Liver (tissue), 9 donors: ENCODE results near the gene LRIG1. TPM values are rescaled to one million over a fixed set of nuclear protein-coding genes. Genes with fewer than 3 reads are reported as not detected.
A peak's percentile ranks its signal among the peaks of the same experiment; 100 is the strongest.

ENCODE experiments used
- DNase-seq: peaks from one replicate; pipeline ENCODE4 v3.0.0-alpha.2; 2017; ENCODE audit warnings: low spot score
- H3K27ac ChIP-seq, 2 donors: one replicate each; pipeline ENCODE4 v1.7.0; 2013; ENCODE audit warnings: inconsistent platforms in 2 of 2, low read length in 2 of 2, control low read depth in 1 of 2, low read depth in 1 of 2, mild to moderate bottlenecking in 1 of 2
- H3K27me3 ChIP-seq, 4 donors: one replicate each; pipeline versions ENCODE4 v1.6.1 to v1.7.0; 2013; ENCODE audit warnings: low read length in 3 of 4, inconsistent platforms in 1 of 4, mild to moderate bottlenecking in 1 of 4, moderate library complexity in 1 of 4; ENCODE audit not compliant: control insufficient read depth in 4 of 4, insufficient read depth in 4 of 4
- H3K36me3 ChIP-seq, 4 donors: one replicate each; pipeline versions ENCODE4 v1.6.1 to v1.7.0; 2013; ENCODE audit warnings: low read length in 3 of 4, mild to moderate bottlenecking in 3 of 4, low read depth in 1 of 4, moderate library complexity in 1 of 4; ENCODE audit not compliant: control insufficient read depth in 4 of 4, insufficient read depth in 3 of 4
- H3K4me1 ChIP-seq, 4 donors: one replicate each; pipeline versions ENCODE4 v1.6.1 to v1.7.0; 2013; ENCODE audit warnings: low read length in 3 of 4, mild to moderate bottlenecking in 3 of 4, moderate library complexity in 1 of 4; ENCODE audit not compliant: control insufficient read depth in 4 of 4, insufficient read depth in 4 of 4
- H3K4me3 ChIP-seq, 3 donors: one replicate each; pipeline versions ENCODE4 v1.6.1 to v1.7.0; 2013; ENCODE audit warnings: low read length in 3 of 3, control low read depth in 1 of 3, low read depth in 1 of 3, mild to moderate bottlenecking in 1 of 3
- H3K9ac ChIP-seq, 2 donors: one replicate each; pipeline ENCODE4 v1.7.0; 2013; ENCODE audit warnings: low read length in 2 of 2, mild to moderate bottlenecking in 2 of 2, moderate library complexity in 2 of 2, control low read depth in 1 of 2, low read depth in 1 of 2
- H3K9me3 ChIP-seq, 4 donors: one replicate each; pipeline versions ENCODE4 v1.6.1 to v1.7.0; 2013; ENCODE audit warnings: low read length in 3 of 4; ENCODE audit not compliant: control insufficient read depth in 4 of 4
- ATF3 ChIP-seq: IDR thresholded peaks from 2 replicates; pipeline ENCODE4 v1.6.1; 2016; ENCODE audit warnings: antibody characterized with exemption
- CTCF ChIP-seq: fragments of 150-350 bp; IDR thresholded peaks from 2 replicates; pipeline ENCODE4 v1.5.1; 2017; ENCODE audit warnings: improper control_type of control experiment, low read depth, low read length; ENCODE audit not compliant: missing input control
- EGR1 ChIP-seq, 2 donors: IDR thresholded peaks; 2 replicates each; pipeline ENCODE4 v1.6.1; 2016 to 2018; ENCODE audit warnings: antibody characterized with exemption in 2 of 2, low read depth in 2 of 2
- FOXA1 ChIP-seq: IDR thresholded peaks from 2 replicates; pipeline ENCODE4 v1.6.1; 2016; ENCODE audit warnings: antibody characterized with exemption
- GABPA ChIP-seq, 2 donors: IDR thresholded peaks in 1 of 2; conservative IDR thresholded peaks in 1 of 2; 2 replicates each; pipeline ENCODE4 v1.6.1; 2016; ENCODE audit warnings: antibody characterized with exemption in 2 of 2, mild to moderate bottlenecking in 1 of 2, moderate library complexity in 1 of 2
- HNF4A ChIP-seq, 2 donors: conservative IDR thresholded peaks; 2 replicates each; pipeline ENCODE4 v1.6.1; 2016; ENCODE audit warnings: antibody characterized with exemption in 2 of 2, mild to moderate bottlenecking in 2 of 2
- HNF4G ChIP-seq: IDR thresholded peaks from 2 replicates; pipeline ENCODE4 v1.6.1; 2016; ENCODE audit warnings: antibody characterized with exemption
- JUND ChIP-seq, 2 donors: IDR thresholded peaks; 2 replicates each; pipeline ENCODE4 v1.6.1; 2016; ENCODE audit warnings: antibody characterized with exemption in 2 of 2
- MAX ChIP-seq: IDR thresholded peaks from 2 replicates; pipeline ENCODE4 v1.6.1; 2016; ENCODE audit warnings: antibody characterized with exemption
- NR2F2 ChIP-seq: IDR thresholded peaks from 2 replicates; pipeline ENCODE4 v1.6.1; 2016; ENCODE audit warnings: antibody characterized with exemption
- RAD21 ChIP-seq, 2 donors: IDR thresholded peaks; 2 replicates each; pipeline ENCODE4 v1.6.1; 2016; ENCODE audit warnings: antibody characterized with exemption in 2 of 2, mild to moderate bottlenecking in 2 of 2
- REST ChIP-seq: IDR thresholded peaks from 2 replicates; pipeline ENCODE4 v1.6.1; 2016; ENCODE audit warnings: antibody characterized with exemption, mild to moderate bottlenecking
- SP1 ChIP-seq: IDR thresholded peaks from 2 replicates; pipeline ENCODE4 v1.6.1; 2018; ENCODE audit warnings: antibody characterized with exemption, mild to moderate bottlenecking
- TAF1 ChIP-seq: conservative IDR thresholded peaks from 2 replicates; pipeline ENCODE4 v1.6.1; 2016; ENCODE audit warnings: antibody characterized with exemption, mild to moderate bottlenecking
- YY1 ChIP-seq: IDR thresholded peaks from 2 replicates; pipeline ENCODE4 v1.6.1; 2016; ENCODE audit warnings: antibody characterized with exemption, mild to moderate bottlenecking
- ZBTB33 ChIP-seq: IDR thresholded peaks from 2 replicates; pipeline ENCODE4 v1.6.1; 2016; ENCODE audit warnings: antibody characterized with exemption
- WGBS: extraction: QIAGEN DNeasy Blood & Tissue Kit; methylation state at CpG from one replicate; pipeline ENCODE4 v1.1.7; 2013; 5-methylcytosine and 5-hydroxymethylcytosine counted together
- polyA plus RNA-seq, 2 donors: library from polyadenylated mRNA; stranded (reverse) in 1 of 2; unstranded in 1 of 2; fragments of 200-250 nt in 1 of 2; fragments of >200 nt in 1 of 2; fragmentation: Nextera tagmentation in 1 of 2; extraction: Ambion mirVana in 1 of 2; gene quantifications; one replicate each; pipeline versions ENCODE4 v1.2.1 to v1.2.3, GENCODE V29; 2013 to 2015
- total RNA-seq, 2 donors: library from RNA; depleted of rRNA; stranded (reverse); fragments of >200 nt; gene quantifications; one replicate each; pipeline ENCODE4 v1.2.3, GENCODE V29; 2014
- donor health status: healthy.
- donor health status: healthy.
- donor health status: healthy.
- donor health status: healthy.
- donor health status: healthy.

LRIG1 gene
- total and polyA plus RNA-seq, 4 donors: 9.4 to 48.9 (median 12.9) TPM

- TF ChIP-seq ZBTB33 (peak; percentile 49), JUND (IDR thresholded peaks at IDR 0.05) (peak; percentile 97 to 98), ATF3 (peak; percentile 92), HNF4A (conservative IDR thresholded peaks at IDR 0.05) (peak; percentile 96 to 97), HNF4G (peak; percentile 82), SP1 (peak; percentile 79)
Observed at GRCh38 chr3:66376568-66376967, 124.3 kb downstream of the LRIG1 start (continued).

- Histone ChIP-seq H3K9ac (no peak overlapping the region), H3K4me3 (no peak overlapping the region), H3K36me3 (peaks cover 0 to 2% (median under 1%) of the 10 kb centered on the region in 4 donors), H3K9me3 (no peaks in the 10 kb centered on the region), H3K27me3 (no peaks in the 10 kb centered on the region), H3K27ac (no peak overlapping the region), H3K4me1 (peaks cover 4 to 11% (median 8%) of the 10 kb centered on the region in 4 donors)
- TF ChIP-seq GABPA (IDR thresholded peaks at IDR 0.05 in 1 of 2, conservative IDR thresholded peaks at IDR 0.05 in 1 of 2): no peak
- TF ChIP-seq NR2F2: no peak
- no peak for TF ChIP-seq REST
- no peak for TF ChIP-seq ZBTB33
- no peak for TF ChIP-seq SP1
- TF ChIP-seq TAF1: no peak
- no peak for TF ChIP-seq JUND (IDR thresholded peaks at IDR 0.05)
- peak; percentile 65 to 70 for TF ChIP-seq RAD21 (IDR thresholded peaks at IDR 0.05)
- no peak for DNase-seq
- 87% methylated on average over 18 of the region's 18 CpGs for WGBS
Observed at GRCh38 chr3:66372681-66373350, 128.0 kb downstream of the LRIG1 start.

GRCh38 chr3:66371432-66371831 is 129.4 kb downstream of the LRIG1 start:
- H3K9me3 ChIP-seq: no peaks in the 10 kb centered on the region
- no peak for DNase-seq
- no peak for TF ChIP-seq YY1
- no peak for TF ChIP-seq RAD21 (IDR thresholded peaks at IDR 0.05)
- no peak for TF ChIP-seq MAX
- no peak for TF ChIP-seq CTCF
- TF ChIP-seq TAF1: no peak
- TF ChIP-seq FOXA1: no peak
- no peak for TF ChIP-seq EGR1 (IDR thresholded peaks at IDR 0.05; ENCODE audit: low read depth in 2 of 2)
- no peak for TF ChIP-seq SP1
- no peak for TF ChIP-seq HNF4A (conservative IDR thresholded peaks at IDR 0.05)
- no peak for TF ChIP-seq GABPA (IDR thresholded peaks at IDR 0.05 in 1 of 2, conservative IDR thresholded peaks at IDR 0.05 in 1 of 2)
- no peak for TF ChIP-seq NR2F2
- no peak overlapping the region for H3K27ac ChIP-seq
- no peaks in the 10 kb centered on the region for H3K27me3 ChIP-seq
- H3K36me3 ChIP-seq: peaks cover 0 to 2% (median 0%) of the 10 kb centered on the region in 4 donors
- WGBS: 90% methylated on average over 7 of the region's 7 CpGs
- H3K4me3 ChIP-seq: no peak overlapping the region
- H3K4me1 ChIP-seq: peaks cover 0 to 3% (median 1%) of the 10 kb centered on the region in 4 donors
- H3K9ac ChIP-seq: no peak overlapping the region
